COLO829 (cell line): ENCODE measurements around the gene MAD1L1.
A peak's percentile ranks its signal among the peaks of the same experiment; 100 is the strongest.

ENCODE experiments used
- DNase-seq: peaks from one replicate; pipeline ENCODE4 v3.0.0; 2012; ENCODE audit warnings: low spot score

MAD1L1 gene

DNA sequence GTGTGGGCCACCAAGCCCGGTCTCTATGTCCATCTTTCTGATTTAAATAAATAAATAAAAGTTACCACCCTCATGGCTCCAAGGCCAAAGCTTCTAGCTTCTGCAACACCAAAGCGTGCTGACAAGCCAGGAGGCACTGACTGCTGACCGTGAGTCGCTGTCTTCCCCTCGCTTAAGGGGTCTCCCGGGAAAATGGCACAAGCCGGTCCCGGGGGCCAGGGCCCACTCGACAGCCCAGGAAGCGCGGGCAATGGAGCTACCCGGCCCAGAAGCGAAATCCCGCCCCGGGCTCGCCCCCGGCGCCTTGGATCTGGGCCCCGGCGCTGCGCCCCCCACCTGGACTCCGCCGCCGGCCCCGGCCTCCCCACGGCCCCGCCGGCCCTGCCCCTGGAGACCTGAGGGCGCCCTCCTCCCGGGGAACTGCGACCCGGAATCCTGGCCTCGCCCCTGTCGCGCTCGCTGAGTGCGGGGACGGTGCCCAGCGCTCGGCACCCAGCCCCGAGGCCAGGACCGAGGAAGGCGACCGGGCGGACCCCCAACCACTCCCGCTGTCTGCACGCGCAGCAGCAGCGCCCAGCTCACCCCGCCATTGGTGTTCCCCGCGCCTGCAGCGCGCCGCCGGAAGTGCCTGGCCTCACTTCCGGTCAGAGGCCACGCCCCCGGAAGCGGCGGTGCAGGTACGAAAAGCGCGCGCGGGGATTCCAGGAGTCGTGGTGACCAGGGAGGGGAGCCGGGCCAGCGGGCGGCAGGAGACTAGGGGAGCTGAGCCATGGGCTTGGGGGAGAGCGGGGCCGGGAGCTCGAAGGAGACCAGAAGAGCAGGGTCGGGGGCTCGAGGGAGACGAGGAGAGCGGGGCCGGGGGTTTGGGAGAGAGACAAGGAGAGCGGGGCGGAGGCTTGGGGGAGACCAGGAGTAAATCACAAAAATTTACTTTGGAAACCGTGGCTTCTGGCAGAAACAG, 9.1 kb upstream of the MAD1L1 start, which contains the start of the genes MRM2 and NUDT1:
Gene MRM2 (minus strand): TSS at position 626 of the 961 bp plus-strand sequence. CDS start 36 bp downstream, at position 590.
Gene NUDT1 (plus strand): TSS at position 647 of the 961 bp plus-strand sequence. CDS start 2,349 bp downstream, outside the sequence.
- DNase-seq, result peak; percentile 86

DNA sequence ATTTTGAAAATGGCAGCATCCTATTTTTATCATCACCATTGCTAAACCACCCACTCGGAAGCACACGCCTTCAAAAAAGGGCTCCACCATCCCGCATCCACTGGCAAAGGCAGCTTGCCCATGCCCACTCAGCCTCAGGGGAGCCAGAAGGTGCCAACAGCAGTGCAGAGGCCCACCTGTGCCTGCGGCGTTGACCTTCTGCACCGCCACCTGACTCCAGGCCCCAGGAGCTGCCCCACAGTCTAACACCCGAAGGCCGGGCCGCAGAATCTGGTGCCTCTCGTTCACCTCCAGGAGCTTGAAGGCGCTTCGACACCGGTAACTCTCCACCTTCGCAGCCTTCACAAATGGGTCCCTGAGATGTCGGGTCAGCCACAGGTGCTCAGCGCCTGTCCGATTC, 6.5 kb upstream of the MAD1L1 start:
- no peak for DNase-seq

DNA sequence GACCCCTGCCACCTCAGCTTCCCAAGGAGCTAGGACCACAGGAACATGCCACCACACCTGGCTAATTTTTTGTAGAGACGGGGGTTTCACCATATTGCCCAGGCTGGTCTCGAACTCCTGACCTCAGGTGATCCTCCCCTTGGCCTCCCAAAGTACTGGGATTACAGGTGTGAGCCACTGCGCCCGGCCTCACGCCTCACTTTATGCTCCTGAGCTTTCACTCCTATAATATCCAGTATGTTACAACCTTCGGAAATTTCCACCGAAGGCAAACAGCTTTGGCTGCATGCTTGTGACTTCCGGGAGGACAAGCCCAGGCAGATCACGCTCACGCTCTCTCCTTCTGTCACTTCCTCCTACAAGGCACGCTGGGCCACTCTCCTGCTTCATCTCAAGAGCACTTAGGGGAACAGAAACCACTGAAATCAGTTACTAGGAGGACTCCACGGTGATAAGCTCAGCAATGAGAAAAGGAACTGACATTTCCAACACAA, 4.4 kb upstream of the MAD1L1 start:
- no peak for DNase-seq

DNA sequence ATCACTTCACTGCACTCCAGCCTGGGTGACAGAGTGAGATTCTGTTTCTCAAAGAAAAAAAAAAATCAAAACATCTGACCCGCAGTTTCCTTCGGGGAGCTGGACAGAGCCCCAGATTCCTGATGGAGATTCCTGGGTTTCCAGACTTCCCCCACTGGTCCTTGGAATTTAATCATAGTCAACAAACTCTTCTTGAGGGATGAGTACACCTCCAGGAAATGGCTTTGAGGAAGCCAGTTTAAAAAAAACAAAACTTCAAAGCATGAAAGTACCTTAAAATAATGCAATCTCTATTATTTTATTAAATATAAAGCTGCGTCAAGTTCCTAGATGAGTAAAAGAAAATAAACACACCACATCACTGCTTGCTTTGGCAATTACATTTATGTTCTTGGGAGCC, 1.2 kb upstream of the MAD1L1 start:
- DNase-seq, result no peak

DNA sequence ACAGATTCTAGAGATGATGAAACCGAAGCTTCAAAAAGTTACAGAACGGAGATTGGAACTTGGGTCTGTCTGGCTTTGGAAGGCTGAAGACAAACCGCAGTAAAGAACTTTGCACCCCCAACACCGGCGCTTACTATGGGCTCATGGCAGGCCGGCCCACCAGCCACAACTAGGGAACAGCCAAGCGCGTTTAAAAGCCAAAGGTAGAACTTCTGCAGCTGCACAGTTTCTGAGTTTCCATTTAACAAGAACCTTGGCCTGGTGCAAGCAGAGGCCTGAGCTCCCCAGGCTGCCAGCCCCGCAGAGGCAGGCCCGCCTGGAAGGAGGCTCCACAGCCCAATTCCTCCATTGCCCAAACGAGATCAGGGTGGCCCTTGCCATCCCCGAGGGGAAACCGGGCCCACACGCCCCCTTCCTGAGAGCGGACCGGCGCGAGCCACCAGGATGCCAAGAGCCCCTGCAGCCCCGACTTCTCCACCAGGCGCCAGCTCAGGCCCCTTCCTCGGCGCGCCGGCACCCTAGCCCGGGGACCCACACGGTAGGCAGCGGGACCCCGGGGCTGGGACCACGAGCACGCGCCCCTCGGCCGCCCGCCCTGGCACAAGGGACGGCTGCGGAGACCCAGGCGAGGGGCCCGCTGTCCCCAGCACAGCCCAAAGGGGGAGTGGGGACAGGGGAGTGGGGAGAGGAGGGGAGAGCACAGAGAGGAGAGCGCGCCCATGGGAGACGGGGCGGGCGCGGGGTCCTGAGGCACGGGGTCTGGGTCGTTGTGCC, 566 bp downstream of the MAD1L1 start:
- no peak for DNase-seq

DNA sequence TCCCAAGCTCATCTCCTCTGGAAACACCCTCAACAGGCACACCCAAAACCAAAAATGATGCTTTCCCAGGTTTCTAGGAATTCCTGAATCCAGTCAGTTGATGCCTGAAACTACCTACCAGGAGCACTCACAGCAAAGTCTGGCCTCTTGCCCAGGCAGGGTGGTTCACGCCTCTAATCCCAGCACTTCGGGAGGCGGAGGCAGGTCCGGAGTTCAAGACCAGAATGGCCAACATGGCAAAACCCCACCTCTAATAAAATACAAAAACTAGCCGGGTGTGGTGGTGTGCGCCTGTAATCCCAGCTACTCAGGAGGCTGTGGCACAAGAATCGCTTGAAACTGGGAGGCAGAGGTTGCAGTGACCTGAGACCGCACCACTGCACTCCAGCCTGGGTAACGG, 1.9 kb downstream of the MAD1L1 start:
- no peak for DNase-seq

DNA sequence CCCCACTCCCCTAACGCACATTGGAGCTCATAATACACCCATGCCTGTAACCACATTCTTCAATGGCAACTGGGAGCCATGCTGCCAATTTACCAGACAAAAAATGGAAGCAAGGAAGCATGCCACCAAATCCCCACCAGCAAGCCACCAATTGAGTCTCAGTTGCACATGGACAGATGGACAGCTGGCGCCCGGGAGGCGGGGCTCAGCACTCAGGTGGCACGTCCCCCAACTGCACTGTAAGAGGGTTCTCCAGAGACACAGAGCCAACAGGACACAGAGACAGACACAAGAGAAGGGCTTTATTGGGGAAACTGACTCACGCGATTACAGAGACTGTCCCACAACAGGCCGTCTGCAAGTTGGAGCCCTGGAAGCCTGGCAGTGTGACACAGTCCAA, 2.5 kb downstream of the MAD1L1 start:
- no peak for DNase-seq

DNA sequence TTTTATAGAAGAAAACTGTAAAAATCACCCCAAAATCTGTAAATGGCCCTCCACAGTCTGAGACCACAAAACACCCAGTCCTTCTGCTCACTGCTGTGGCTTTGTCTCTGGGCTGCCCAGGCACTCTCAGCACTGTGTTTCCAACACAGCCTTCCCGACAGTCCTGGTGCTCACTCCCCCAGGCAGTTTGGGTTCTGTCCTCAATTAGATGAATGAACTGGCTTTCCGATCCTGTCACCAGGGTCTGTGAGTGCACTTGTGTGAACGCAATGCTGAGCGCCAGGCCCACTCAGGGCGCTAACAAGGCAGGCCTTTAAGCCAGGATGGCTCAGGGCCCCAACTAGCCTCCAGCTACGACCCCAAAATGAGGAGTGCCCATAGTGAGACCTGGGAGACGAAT, 3.3 kb downstream of the MAD1L1 start:
- DNase-seq, result no peak

DNA sequence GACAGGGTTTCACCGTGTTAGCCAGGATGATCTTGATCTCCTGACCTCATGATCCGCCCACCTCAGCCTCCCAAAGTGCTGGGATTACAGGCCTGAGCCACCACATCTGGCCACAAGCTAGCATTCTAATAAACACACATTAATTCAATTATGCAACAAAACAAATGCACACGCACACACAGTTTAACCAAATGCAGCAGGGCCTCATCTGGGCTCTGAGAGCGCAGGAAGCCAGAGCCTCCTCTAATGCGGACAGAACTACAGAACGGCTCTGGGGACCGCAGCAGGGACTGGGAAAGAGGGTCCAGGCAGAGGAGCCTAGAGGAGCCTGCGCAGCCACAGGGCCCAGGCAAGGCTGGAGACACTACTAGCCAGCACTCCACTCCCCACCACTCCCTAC, 3.8 kb downstream of the MAD1L1 start:
- DNase-seq, result no peak

DNA sequence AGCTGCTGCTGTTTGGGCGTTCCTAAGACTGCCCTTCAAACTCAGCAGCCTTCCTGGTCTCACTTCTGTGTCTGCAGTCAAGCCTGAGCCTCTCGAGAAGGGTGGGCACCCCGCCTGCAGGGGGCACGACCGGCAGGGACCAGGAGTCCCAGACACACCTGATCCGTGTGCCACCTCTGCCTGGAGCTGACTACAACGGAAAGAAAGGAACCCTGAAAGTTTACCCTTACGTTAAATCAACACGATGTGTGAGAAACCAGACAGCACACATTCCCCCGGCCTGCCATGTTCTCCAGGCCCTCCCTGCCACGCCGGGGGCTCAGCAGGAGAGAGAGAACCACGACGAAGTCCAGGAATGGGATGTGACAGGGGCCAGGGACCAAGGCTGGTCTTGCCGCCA, 5.0 kb downstream of the MAD1L1 start:
- DNase-seq, result no peak

DNA sequence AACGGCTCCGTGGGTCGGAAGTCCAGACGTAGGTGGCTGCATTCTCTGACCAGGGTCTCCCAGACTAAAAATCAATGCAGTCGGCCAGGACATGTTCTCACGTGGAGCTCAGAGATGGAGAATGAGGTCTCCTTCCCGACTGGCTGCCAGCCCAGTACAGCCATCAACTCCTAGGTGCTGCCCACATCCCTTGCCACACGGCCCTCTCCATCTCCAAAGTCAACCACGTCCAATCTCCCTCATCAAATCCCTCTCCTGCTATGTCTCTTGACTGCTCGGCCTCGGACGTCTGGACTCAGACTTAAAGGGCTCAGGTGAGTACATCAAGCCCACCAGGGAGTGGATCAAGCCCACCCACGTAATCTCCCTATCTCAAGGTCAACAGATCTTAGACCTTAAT, 6.9 kb downstream of the MAD1L1 start:
- DNase-seq, result no peak

DNA sequence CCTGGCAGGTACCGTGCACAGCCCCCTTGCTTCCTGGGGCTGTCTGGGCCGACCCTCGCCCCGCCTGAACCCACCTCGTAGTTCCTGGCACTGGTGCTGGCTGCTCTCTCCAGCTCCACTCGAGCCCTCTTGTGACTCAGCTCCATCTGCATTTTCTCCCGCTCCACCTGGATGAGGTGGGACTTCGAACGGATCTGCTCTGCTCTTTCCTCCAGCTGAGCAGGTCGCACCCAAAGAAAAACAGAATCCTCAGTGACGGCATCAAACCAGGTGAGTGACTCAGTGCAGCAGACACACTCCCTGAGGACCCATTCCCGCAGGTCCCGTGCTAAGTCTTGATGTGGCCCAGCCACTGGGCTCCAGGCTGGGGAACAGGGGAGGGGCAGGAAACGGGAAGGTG, 7.4 kb downstream of the MAD1L1 start:
- no peak for DNase-seq

DNA sequence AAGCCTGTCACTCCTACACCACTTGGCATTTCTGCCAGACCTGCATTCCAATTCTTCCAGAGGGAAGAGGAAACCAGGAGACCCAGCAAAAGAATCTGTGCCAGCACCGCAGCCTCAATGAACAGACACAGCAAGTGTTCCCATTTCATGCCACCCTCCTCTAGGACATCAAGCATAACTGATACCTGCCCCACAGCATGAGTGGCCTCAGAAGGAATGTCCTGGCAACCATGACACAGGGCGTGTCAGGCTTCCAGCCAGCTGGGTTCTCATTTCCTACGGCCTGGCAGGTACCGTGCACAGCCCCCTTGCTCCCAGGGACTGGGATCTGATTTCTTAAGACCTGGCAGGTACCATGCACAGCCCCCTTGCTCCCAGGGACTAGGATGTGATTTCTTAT, 7.8 kb downstream of the MAD1L1 start:
- DNase-seq, result no peak

DNA sequence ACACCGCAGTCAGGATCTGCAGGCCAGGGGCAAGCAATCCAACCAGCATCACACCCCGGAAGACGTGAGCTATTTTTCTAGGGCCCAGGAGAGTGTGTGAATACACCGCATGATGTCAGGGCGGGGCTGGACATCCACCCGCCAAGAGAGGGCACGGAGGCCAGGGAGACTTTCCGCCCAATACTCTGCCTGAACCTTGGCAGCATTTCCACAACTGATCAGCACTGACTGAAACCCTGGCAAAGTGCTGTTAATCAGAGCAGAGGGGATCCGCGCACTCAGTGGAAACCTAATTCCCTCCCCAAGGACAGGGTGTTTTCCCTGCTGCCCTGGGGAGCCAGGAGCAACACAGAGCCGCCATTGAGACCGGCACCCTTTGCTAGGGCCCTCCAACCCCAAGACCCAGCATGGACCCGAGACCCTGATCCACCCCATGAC, 8.2 kb downstream of the MAD1L1 start:
- DNase-seq, result no peak

DNA sequence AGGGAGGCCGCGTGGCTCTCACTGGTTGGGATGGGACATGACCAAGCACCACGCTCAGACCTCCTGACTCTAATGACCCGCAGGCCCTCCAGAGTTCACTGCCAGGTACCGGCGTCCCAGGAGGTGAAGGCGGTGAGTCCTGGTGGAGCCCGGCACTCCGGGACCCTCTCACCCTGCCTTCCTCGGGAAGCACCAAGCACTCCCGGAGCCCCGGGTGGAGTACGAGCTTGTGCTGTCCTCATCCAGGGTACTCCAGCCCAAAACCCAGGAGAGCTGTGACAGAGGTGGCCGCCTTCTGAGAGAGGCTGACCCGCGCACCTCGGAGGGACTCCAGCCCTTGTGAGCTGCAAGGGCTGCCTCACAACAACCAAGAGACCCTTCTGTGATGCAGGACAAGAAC, 9.4 kb downstream of the MAD1L1 start:
- DNase-seq, result no peak

DNA sequence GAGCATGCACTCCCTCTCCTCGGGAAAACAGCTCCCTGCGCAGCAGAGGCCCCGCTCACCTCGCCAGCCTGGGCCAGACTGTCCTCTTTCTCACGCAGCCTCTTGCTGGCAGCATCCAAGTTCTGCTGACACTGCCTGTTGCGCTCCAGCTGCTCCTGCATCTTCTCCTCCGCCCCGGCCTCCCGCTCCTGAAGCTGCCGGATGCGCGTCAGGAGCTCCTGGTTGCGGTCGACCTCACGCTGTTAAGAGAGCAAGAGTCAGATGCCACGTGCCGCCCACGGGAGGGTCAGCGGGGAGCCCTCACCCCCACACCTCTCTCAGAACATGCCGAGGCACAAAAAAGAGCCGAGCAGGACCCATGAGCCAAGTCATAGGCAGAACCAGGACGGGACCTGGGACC, 10.2 kb downstream of the MAD1L1 start:
- no peak for DNase-seq

DNA sequence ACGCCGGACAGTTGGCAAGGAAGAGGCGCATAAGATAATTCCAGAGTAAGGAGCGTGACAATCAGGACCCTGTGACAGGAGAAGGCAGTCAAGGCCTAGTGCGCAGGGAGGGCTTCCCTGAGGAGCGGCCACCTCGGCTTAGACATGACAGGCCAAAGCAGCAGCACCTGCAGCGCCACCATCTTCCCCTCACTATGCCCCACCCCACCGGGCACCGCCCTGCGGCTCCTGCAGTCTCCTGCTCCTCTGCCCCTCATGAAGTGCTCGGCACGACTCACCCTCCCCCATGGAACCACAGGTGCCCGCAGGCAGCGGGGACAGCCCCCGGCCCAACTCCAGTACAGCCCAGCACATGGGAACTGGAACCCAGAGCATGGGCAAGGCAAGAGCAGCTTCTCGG, 11.8 kb downstream of the MAD1L1 start:
- no peak for DNase-seq

DNA sequence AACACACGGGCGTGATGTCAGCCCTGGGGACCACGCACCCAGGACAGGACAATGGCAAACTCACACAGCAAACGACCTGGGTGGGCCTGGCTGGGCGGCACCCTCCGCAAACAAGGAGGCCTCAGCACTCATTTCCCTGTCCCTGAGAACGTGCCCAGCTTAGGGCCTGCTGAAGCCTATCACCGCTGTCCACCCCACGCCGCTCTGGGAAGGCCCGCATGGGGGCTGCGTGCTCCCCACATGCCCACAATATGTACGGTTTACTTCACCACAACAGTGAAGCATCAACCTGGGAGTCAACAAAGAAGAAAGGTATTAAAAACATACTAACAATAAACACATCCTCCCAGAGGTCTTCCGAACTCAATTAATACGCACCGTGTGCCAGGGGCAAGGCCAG, 12.2 kb downstream of the MAD1L1 start:
- no peak for DNase-seq

DNA sequence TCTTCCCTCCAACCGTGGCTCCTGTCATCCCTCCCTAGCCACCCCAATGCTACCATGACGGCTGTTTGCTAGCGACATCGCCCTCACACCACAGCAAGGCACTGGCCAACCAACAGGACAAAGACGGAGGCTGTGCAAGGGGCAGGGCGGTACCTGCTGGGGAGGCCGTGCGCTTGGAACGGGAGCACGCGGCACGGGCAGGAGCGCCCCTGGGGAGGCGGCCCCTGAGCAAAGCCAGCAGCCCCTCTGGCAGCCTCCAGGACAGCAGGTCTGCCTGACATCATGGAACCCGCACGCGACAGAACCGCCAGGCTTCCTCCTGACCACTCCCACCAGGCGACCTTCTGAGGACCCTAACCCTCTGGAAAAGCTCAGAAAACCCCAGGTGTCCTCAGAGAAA, 12.7 kb downstream of the MAD1L1 start:
- no peak for DNase-seq

DNA sequence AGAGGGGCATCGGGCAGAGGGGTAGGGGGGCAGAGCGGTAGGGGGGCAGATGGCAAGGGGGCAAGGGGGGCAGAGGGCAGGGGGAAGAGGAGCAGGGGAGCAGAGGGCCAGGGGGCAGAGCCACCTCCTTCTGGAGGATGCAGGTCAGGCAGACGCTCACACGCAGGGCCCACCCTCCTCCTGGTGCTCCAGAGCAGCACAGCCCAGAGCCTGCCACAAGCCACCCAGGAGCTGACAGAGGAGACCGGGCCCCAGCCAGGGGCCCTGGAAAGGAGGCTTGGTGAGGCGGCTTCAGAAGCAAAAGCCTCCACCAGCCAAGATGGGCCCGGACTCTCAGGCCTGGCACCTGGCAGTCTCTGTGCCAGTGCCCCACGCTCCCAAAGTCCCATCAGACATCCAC, 13.1 kb downstream of the MAD1L1 start:
- no peak for DNase-seq

DNA sequence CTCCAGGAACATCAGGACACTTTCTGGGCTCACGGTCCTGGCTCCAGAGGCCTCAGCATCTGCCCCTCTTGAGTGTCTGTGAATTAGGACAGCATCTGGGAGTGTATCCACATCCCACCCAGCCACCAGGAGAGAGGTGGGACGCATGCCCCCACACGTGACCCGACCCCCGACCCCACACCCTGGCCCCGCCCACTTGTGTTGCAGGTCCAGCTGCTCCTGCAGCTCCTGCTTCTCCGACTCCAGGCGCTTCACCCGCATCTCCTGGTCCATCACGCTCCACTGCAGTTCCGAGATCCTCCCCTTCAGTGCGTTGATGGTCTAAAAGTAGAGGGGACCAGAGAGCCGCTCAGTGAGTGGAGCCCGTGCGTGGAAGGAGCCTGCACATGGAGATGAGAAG, 13.6 kb downstream of the MAD1L1 start:
- no peak for DNase-seq

DNA sequence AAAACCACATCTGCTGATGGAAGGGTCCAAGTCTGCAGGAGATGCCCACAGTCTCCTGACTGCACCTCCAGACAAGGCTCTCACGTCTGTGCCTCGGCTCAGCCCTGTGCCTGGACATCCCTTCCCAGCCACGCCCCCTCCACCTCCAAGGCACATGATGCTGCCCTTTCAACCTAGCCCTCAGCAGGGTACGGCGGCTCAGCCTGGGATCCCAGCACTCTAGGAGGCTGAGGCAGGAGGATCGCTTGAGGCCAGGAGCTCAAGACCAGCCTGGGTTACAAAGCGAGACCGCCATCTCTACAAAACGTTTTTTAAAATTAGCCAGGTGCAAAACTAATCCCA, 14.3 kb downstream of the MAD1L1 start:
- no peak for DNase-seq
